H1 (cell line): ENCODE results near the gene CNOT6. TPM values are rescaled to one million over a fixed set of nuclear protein-coding genes. Genes with fewer than 3 reads are reported as not detected.
"Not testable (repeated sequence)": the region's sequence is repeated elsewhere in the genome, so short reads cannot be mapped to it uniquely, and the experiment has no call there.

Experiments used
- CTCF ChIA-PET: fragments of 300-600 bp; sonication (Branson Sonifier 250); formaldehyde crosslinking; loops from one replicate; lab custom pipeline; 2021; ENCODE audit not compliant: partially characterized antibody; lab: Charles Lee
- POLR2A ChIA-PET: fragments of 300-600 bp; sonication (Branson Sonifier 250); formaldehyde crosslinking; loops from one replicate; lab custom pipeline; 2021; ENCODE audit warnings: inconsistent platforms; ENCODE audit not compliant: partially characterized antibody; lab: Charles Lee
- DNase-seq, 2 experiments: peaks; one replicate each; pipeline versions ENCODE4 v3.0.0 to v3.0.0-alpha.2; 2010 to 2022; ENCODE audit warnings: low spot score in 2 of 2, low read depth in 1 of 2, mixed read lengths in 1 of 2
- FAIRE-seq: peaks from 2 replicates; lab custom pipeline; 2011; peaks lifted over from hg19 to GRCh38; lab: Jason Lieb, UNC
- H2AFZ ChIP-seq: 2 replicates; pipeline ENCODE4 v1.8.1; 2012; ENCODE audit warnings: low read length, inconsistent platforms
- H2AK5ac ChIP-seq: 2 replicates; pipeline ENCODE4 v1.6.1; 2013; ENCODE audit warnings: low read depth, low read length
- H2BK120ac ChIP-seq: replicated peaks from 2 replicates; pipeline ENCODE3; 2013; ENCODE audit warnings: low read depth, low read length, inconsistent platforms
- H2BK12ac ChIP-seq: 2 replicates; pipeline ENCODE4 v1.6.1; 2013; ENCODE audit warnings: low read depth, low read length
- H2BK15ac ChIP-seq: 2 replicates; pipeline ENCODE4 v1.6.1; 2013; ENCODE audit warnings: low read length
- H2BK20ac ChIP-seq: 2 replicates; pipeline ENCODE4 v1.6.1; 2013; ENCODE audit warnings: low read length
- H2BK5ac ChIP-seq: 2 replicates; pipeline ENCODE4 v1.6.1; 2013; ENCODE audit warnings: low read depth, low read length
- H3K14ac ChIP-seq: 2 replicates; pipeline ENCODE4 v1.6.1; 2013; ENCODE audit warnings: inconsistent platforms; ENCODE audit not compliant: insufficient read length
- H3K18ac ChIP-seq: 2 replicates; pipeline ENCODE4 v1.6.1; 2013; ENCODE audit warnings: low read length; ENCODE audit errors: extremely low read depth
- H3K23ac ChIP-seq: 2 replicates; pipeline ENCODE4 v1.6.1; 2013; ENCODE audit warnings: inconsistent platforms; ENCODE audit not compliant: insufficient read length
- H3K23me2 ChIP-seq: 2 replicates; pipeline ENCODE4 v1.6.1; 2013; ENCODE audit warnings: low read depth, low read length
- H3K27ac ChIP-seq: 2 replicates; pipeline ENCODE4 v1.6.1; 2011; ENCODE audit warnings: low read depth, low read length, inconsistent platforms
- H3K27me3 ChIP-seq, 4 experiments: replicated peaks in 1 of 4; 1 replicate in 1 of 4; 2 replicates in 3 of 4; pipeline versions ENCODE4 v1.6.1 to v1.8.1; 2011 to 2013; ENCODE audit warnings: low read length in 3 of 4, mild to moderate bottlenecking in 3 of 4, inconsistent platforms in 2 of 4, mixed read lengths in 2 of 4, moderate library complexity in 1 of 4; ENCODE audit not compliant: control insufficient read depth in 3 of 4, insufficient read depth in 3 of 4; ENCODE audit errors: extremely low read depth in 1 of 4
- H3K36me3 ChIP-seq, 4 experiments: 2 replicates each; pipeline versions ENCODE4 v1.6.1 to v1.8.1; 2011 to 2013; ENCODE audit warnings: mild to moderate bottlenecking in 4 of 4, low read length in 3 of 4, moderate library complexity in 2 of 4, control low read depth in 1 of 4, inconsistent platforms in 1 of 4; ENCODE audit not compliant: insufficient read depth in 4 of 4, control insufficient read depth in 2 of 4
- H3K4ac ChIP-seq: replicated peaks from 2 replicates; pipeline ENCODE3; 2013; ENCODE audit warnings: low read length, low read depth, mixed read lengths, inconsistent platforms; ENCODE audit not compliant: insufficient read length
- H3K4me1 ChIP-seq, 4 experiments: replicated peaks in 1 of 4; 1 replicate in 1 of 4; 2 replicates in 3 of 4; pipeline versions ENCODE4 v1.6.1 to v1.8.1; 2011 to 2013; ENCODE audit warnings: low read length in 3 of 4, inconsistent platforms in 2 of 4, mixed read lengths in 1 of 4; ENCODE audit not compliant: insufficient read depth in 4 of 4, control insufficient read depth in 3 of 4
- H3K4me2 ChIP-seq, 2 experiments: 2 replicates each; pipeline versions ENCODE4 v1.6.1 to v1.8.1; 2011 to 2013; ENCODE audit warnings: low read depth in 2 of 2, low read length in 2 of 2, control low read depth in 1 of 2, inconsistent platforms in 1 of 2, mild to moderate bottlenecking in 1 of 2; ENCODE audit not compliant: insufficient read depth in 1 of 2
- H3K4me3 ChIP-seq, 4 experiments: fragments of 200-600, 300-600 bp in 1 of 4; sonication (generic), shearing (Covaris generic), sonication (Bioruptor Twin) in 1 of 4; 2 replicates each; pipeline versions ENCODE4 v1.5.1 to v1.8.1; 2011 to 2016; ENCODE audit warnings: low read length in 4 of 4, low read depth in 3 of 4, control low read depth in 2 of 4, inconsistent platforms in 2 of 4, mild to moderate bottlenecking in 2 of 4, mixed read lengths in 1 of 4, moderate library complexity in 1 of 4; ENCODE audit not compliant: insufficient read depth in 2 of 4; ENCODE audit errors: extremely low read depth in 1 of 4
- H3K56ac ChIP-seq: replicated peaks from 2 replicates; pipeline ENCODE3; 2013; ENCODE audit warnings: low read depth, mild to moderate bottlenecking, mixed read lengths, low read length, inconsistent platforms; ENCODE audit not compliant: insufficient read length
- H3K79me1 ChIP-seq: 2 replicates; pipeline ENCODE4 v1.6.1; 2013; ENCODE audit warnings: low read depth, low read length, control low read depth
- H3K79me2 ChIP-seq, 2 experiments: 2 replicates each; pipeline versions ENCODE4 v1.6.1 to v1.8.1; 2012 to 2013; ENCODE audit warnings: low read length in 2 of 2, mild to moderate bottlenecking in 2 of 2, inconsistent platforms in 1 of 2; ENCODE audit not compliant: insufficient read depth in 2 of 2, control insufficient read depth in 1 of 2
- H3K9ac ChIP-seq, 4 experiments: replicated peaks in 1 of 4; 1 replicate in 1 of 4; 2 replicates in 3 of 4; pipeline versions ENCODE4 v1.6.1 to v1.8.1; 2011 to 2013; ENCODE audit warnings: low read depth in 3 of 4, low read length in 3 of 4, control low read depth in 2 of 4, mild to moderate bottlenecking in 2 of 4, moderate library complexity in 2 of 4, inconsistent platforms in 1 of 4; ENCODE audit errors: extremely low read depth in 1 of 4
- H3K9me3 ChIP-seq, 2 experiments: 2 replicates each; pipeline versions ENCODE4 v1.6.1 to v1.8.1; 2012 to 2013; ENCODE audit warnings: mild to moderate bottlenecking in 2 of 2, moderate library complexity in 2 of 2, control low read depth in 1 of 2, inconsistent platforms in 1 of 2, low read depth in 1 of 2, low read length in 1 of 2, mixed read lengths in 1 of 2; ENCODE audit not compliant: insufficient read depth in 2 of 2
- H4K20me1 ChIP-seq, 2 experiments: replicated peaks in 1 of 2; 2 replicates each; pipeline versions ENCODE3 to v1.8.1; 2011 to 2013; ENCODE audit warnings: inconsistent platforms in 2 of 2, low read length in 2 of 2, mild to moderate bottlenecking in 1 of 2; ENCODE audit not compliant: insufficient read depth in 2 of 2, control insufficient read depth in 1 of 2
- H4K5ac ChIP-seq: 2 replicates; pipeline ENCODE4 v1.6.1; 2013; ENCODE audit warnings: low read length, low read depth, mixed read lengths, inconsistent platforms; ENCODE audit not compliant: insufficient read length
- H4K8ac ChIP-seq: 2 replicates; pipeline ENCODE4 v1.8.0; 2013; ENCODE audit warnings: mild to moderate bottlenecking, moderate library complexity, low read length, inconsistent platforms; ENCODE audit not compliant: insufficient read depth; ENCODE audit errors: extremely low read depth
- H4K91ac ChIP-seq: replicated peaks from 2 replicates; pipeline ENCODE3; 2013; ENCODE audit warnings: low read length, mixed read lengths, inconsistent platforms; ENCODE audit not compliant: insufficient read length
- WGBS, 2 experiments: shearing (Covaris generic) in 1 of 2; methylation state at CpG; one replicate each; pipeline versions ENCODE4 v1.1.6 to v1.1.7; 2013 to 2015; ENCODE audit warnings: low lambda C conversion rate in 2 of 2, mixed read lengths in 2 of 2, inconsistent platforms in 1 of 2, low coverage in 1 of 2, missing lambda C conversion rate in 1 of 2; ENCODE audit not compliant: insufficient replicate concordance in 2 of 2, insufficient coverage in 1 of 2, insufficient read length in 1 of 2; ENCODE audit errors: extremely low coverage in 1 of 2, missing lambda C conversion rate in 1 of 2; 5-methylcytosine and 5-hydroxymethylcytosine counted together
- polyA plus RNA-seq, 7 experiments: library from polyadenylated mRNA; depleted of rRNA in 3 of 7; stranded (reverse) in 5 of 7; unstranded in 2 of 7; fragments of >200 nt in 5 of 7; fragments of 200-250 nt in 2 of 7; gene quantifications; 1 replicate in 5 of 7; 2 replicates in 1 of 7; 4 replicates in 1 of 7; pipeline versions ENCODE4 v1.2.1 to v1.2.3, GENCODE V29; 2011 to 2013; ENCODE audit warnings: missing spikeins in 2 of 7, mixed read lengths in 2 of 7
- total RNA-seq: library from RNA; stranded (reverse); fragmentation: NEBNext Ultra II Directional; extraction: Animal tissue kit (Norgen Biotek cat#: 25700); gene quantifications from 2 replicates; pipeline ENCODE4 v1.2.1, GENCODE V29; 2021

The CNOT6 gene
- total and polyA plus RNA-seq, 2 of the 8 experiments (the other 6 are each of a cell fraction or from before 2014, with no cell fraction given), result 10.7 to 45.4 TPM

GRCh38 chr5:180475969-180476524 lies 18.1 kb upstream of the CNOT6 start:
- H3K9me3 ChIP-seq, H3K27ac ChIP-seq, H4K91ac ChIP-seq, H3K14ac ChIP-seq, H2BK120ac ChIP-seq, H3K18ac ChIP-seq, H2BK12ac ChIP-seq, DNase-seq, POLR2A ChIA-PET, H3K23ac ChIP-seq, H3K36me3 ChIP-seq, H4K20me1 ChIP-seq, H3K79me2 ChIP-seq, H3K56ac ChIP-seq, FAIRE-seq, H3K9ac ChIP-seq, H3K4me2 ChIP-seq, H3K4me3 ChIP-seq, H3K4ac ChIP-seq, H3K4me1 ChIP-seq, H2BK15ac ChIP-seq, H3K27me3 ChIP-seq, H3K79me1 ChIP-seq, H4K8ac ChIP-seq, H2BK5ac ChIP-seq, H3K23me2 ChIP-seq, H2BK20ac ChIP-seq, H2AK5ac ChIP-seq, H2AFZ ChIP-seq, H4K5ac ChIP-seq: not testable (repeated sequence)
- CTCF ChIA-PET, result interaction anchor here (6.6 kb wide), 1 partner anchor 145 kb away, joined by 51 read pairs; no protein-coding TSS in a partner anchor
- WGBS, 2 experiments, result 91% methylated on average over 20 of the region's 20 CpGs; no CpG with 5 or more reads in 1 of the 2 experiments
